Astrocyte of the spinal cord (primary cell): ENCODE results near the gene DOCK7.

Source experiments
- DNase-seq: peaks from one replicate; pipeline ENCODE4 v3.0.0; 2011; ENCODE audit warnings: low read depth, low spot score
- H3K4me3 ChIP-seq: 2 replicates; pipeline ENCODE4 v1.5.1; 2011; ENCODE audit warnings: low read depth, mild to moderate bottlenecking, low read length, moderate library complexity
- CTCF ChIP-seq: IDR thresholded peaks from 2 replicates; pipeline ENCODE4 v1.5.1; 2012; ENCODE audit warnings: low read depth, mild to moderate bottlenecking, low read length, inconsistent platforms
- in situ Hi-C: cut with HindIII; loops from 2 replicates; pipeline ENCODE4 v1.10.0; 2017; ENCODE audit warnings: low sequenced_read_pairs

Gene DOCK7

DNA sequence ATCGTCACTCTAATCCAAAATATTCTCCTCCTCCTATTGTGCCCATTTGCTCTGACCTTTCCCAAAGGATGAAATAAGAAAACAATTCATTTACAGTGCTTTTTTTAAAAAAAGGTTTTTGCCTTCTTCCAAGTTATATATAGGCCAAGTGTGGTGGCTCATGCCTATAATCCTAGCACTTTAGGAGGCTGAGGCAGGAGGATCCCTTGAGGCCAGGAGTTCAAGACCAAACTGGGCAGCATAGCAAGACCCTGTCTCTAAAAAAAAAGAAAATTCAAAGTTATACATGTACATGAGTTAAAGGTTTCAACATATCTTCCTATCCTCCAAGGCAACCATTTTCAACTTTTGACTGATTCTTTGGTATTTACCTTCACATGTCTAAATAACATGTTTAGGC lies 261.4 kb downstream of the DOCK7 start:
- in situ Hi-C loops = no loop called here
- no peak for TF ChIP-seq CTCF
- H3K4me3 ChIP-seq = no peak overlapping the region
- DNase-seq = no peak

DNA sequence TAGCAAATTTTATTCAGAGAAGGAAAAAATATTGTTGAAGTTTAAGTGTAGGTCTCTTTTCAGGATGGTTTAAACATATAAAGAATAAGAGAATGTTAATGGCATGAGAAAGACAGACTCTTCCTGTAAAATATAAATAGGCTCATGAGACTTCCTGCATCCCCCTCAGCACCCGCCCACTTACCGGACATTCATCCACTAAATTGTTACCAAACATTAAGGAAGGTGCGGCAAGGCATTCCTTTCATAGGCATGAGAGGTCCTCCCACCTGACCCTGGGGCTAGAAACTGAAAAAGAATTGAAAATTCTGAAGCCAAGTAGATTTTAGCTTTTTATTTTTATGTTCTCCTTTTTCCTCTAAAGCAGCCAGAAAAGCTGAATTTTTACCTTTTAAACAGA lies 261.9 kb downstream of the DOCK7 start:
- DNase-seq = no peak
- TF ChIP-seq CTCF = no peak
- in situ Hi-C loops = no loop called here
- H3K4me3 ChIP-seq = no peak overlapping the region

DNA sequence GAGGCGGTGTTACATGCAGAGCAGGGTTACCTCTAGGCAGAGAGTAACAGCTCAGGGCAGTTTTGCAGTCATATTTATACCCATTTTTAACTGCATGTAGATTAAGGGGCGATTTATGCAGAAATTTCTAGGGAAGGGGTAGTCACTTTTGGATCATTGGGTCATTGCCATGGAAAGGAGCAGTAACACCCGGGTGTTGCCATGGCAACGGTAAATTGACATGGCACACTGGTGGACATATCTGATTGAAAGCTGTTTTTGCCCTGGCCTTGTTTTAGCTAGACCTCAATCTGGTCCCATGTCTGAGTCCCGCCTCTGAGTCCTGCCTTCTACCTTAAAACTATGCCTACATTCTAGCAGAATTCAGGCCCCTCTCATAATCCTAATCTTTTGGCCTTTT lies 263.1 kb downstream of the DOCK7 start:
- TF ChIP-seq CTCF = no peak
- in situ Hi-C loops = no loop called here
- no peak for DNase-seq
- no peak overlapping the region for H3K4me3 ChIP-seq

DNA sequence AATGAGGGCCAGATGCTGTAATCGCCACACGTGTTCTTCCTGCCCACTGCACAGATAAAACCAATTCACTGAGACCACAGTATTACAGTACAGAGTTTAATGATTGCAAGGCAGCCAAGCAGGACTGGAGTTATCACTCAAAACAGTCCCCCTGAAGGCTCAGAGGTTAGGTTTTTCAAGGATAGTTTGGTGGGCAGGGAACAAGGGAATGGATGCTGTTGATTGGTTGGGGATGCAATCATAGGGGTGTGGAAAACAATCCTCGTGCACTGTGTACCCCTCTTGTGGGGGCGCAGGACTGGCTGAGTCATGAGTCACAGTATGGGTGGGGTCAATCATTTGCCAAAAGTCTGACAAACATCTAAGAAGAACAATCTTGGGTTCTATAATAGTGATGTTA lies 263.8 kb downstream of the DOCK7 start:
- no peak for DNase-seq
- in situ Hi-C loops = no loop called here
- H3K4me3 ChIP-seq = no peak overlapping the region
- no peak for TF ChIP-seq CTCF

GRCh38 chr1:62423580-62424242 lies 264.5 kb downstream of the DOCK7 start:
- no peak overlapping the region for H3K4me3 ChIP-seq
- in situ Hi-C loops = no loop called here
- no peak for DNase-seq
- no peak for TF ChIP-seq CTCF

DNA sequence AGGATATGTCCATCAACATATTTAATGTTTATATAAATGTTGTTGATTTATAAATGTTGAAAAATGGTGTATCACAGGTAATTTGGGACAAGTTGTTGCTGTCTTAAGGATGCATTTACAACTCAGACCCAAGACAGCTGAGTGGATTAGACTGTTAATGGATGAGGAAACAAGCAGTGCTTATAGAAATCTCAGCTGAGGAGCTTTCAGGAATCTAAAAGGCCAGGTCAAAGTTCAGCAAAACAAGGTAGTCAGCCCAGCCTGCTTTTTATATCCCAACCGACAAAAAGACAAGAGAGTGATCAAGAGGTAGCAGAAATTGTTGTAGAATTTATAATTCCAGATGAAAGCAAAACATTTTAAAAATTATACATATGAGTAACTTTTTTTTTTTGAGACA lies 268.0 kb downstream of the DOCK7 start:
- no peak for TF ChIP-seq CTCF
- no peak for DNase-seq
- in situ Hi-C loops = no loop called here
- H3K4me3 ChIP-seq = no peak overlapping the region
